Stimulated activated naive CD4-positive, alpha-beta T cell (primary cell): ENCODE measurements around the gene KRT32.
"Not testable (repeated sequence)": the region's sequence is repeated elsewhere in the genome, so short reads cannot be mapped to it uniquely, and the experiment has no call there.

Source experiments
- DNase-seq, 6 experiments: peaks; one replicate each; lab custom pipeline; 2025; lab: John Stamatoyannopoulos, UW

Gene KRT32

GRCh38 chr17:41428591-41429291 is 38.4 kb downstream of the KRT32 start:
- no peak for DNase-seq

DNA sequence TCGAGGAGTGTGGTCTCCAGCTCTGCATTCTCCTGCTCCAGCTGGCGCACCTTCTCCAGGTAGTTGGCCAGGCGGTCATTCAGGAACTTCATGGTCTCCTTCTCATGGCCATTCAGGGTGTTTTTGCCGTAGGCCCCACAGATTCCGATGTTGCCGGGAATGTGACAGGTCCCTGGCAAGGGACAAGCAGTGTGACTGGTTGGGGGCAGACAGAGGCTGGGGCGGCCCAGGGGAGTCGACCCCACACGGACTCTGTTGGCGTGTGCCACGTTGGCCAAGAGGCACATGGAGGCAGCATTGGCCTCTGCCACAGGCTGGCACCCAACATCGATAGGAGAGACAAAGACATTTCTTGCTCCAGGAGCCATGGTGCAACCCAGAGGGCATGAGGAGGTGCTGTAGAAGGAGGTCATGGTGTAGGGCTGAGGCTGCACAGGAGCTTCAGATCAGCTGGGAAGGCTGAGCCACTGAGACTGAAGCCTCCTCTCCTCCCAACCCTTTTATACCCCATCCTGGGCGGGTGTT is 43.0 kb downstream of the KRT32 start, which contains the start of gene KRT37:
Gene KRT37 (minus strand): TSS at position 475 of the 525 bp plus-strand sequence. CDS start 62 bp downstream, at position 413.
- DNase-seq, result no peak

DNA sequence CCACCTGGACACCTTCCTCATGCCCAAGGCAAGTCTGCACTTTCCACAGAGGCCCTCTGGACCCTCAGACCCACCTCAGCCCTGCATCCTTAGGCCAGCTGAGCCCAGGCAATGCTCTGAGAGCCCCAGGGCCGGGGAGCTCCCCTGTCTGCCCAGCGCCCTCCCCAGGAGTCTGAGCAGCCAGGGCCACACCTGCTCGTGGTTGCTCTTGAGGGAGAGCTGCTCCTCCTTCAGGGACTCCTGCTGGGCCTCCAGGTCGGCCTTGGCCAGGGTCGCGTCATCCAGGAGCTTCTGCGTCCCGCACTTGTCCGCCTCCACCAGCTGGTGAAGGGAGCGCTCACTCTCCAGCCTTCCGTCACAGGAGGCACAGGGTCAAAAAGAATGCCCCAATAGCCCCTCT is 44.6 kb downstream of the KRT32 start:
- DNase-seq, result not testable (repeated sequence)

DNA sequence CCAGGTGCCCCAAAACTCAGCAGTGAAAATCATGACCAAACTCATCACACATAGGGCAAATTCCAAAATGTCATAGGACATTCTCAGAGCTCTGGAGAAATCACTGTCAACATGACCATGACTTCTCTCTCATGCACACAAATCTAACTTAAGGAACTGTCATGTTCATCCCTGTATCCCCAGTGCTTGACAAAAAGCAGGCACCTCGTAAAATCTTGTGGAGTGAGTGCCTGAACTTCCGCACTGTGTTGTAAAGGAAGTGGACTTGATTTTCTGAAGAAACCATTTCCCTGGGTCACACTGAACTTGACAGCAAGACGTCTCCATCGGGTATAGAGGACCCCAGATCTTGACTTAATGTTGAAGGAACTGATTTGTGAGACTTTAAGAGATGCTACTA is 45.6 kb downstream of the KRT32 start:
- no peak for DNase-seq

DNA sequence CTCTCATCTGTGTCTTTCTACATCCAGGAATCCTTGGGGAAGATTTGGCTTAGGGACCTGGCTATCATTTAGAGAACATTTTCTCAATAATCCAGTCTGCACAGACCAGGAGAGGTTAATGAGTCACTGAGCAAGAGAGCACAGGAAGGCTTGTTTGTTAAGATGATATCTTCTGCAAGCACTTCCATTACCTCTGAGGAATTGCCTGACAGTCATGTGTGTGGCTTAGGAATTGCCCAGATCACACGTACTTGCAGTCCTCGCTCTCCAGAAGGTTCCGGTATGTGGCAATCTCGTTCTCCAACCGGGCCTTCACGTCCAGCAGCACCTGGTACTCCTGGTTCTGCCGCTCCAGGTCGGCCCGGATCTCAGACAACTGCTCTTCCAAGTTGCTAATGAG is 46.1 kb downstream of the KRT32 start:
- DNase-seq, result no peak

DNA sequence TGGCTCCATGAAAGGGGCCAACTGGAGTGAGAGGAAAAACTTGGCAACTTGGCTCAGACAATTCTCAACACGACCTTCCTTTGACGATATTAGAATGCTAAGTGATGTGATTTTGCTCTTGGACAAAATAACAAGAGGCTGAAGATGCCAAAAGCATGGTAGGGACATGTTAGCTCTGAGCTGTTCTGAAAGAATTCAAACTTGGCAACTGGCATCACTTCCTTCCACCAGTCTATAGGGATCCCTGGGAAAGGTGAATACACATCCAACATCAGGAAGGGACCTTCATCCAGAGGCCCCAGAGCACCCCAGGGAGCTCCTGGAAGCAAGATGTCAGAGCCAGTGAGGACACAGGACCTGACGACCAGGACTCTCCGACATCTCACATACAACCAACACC is 47.1 kb downstream of the KRT32 start:
- no peak for DNase-seq

GRCh38 chr17:41419716-41420115 is 47.5 kb downstream of the KRT32 start:
- DNase-seq, result no peak

- no peak for DNase-seq
These were observed 48.9 kb downstream of the KRT32 start for GRCh38 chr17:41418116-41418860.

GRCh38 chr17:41417576-41418015 is 49.6 kb downstream of the KRT32 start:
- DNase-seq, result no peak

- no peak for DNase-seq
These were observed 50.1 kb downstream of the KRT32 start for GRCh38 chr17:41417127-41417526.

GRCh38 chr17:41416479-41416878 is 50.7 kb downstream of the KRT32 start:
- DNase-seq, result no peak

DNA sequence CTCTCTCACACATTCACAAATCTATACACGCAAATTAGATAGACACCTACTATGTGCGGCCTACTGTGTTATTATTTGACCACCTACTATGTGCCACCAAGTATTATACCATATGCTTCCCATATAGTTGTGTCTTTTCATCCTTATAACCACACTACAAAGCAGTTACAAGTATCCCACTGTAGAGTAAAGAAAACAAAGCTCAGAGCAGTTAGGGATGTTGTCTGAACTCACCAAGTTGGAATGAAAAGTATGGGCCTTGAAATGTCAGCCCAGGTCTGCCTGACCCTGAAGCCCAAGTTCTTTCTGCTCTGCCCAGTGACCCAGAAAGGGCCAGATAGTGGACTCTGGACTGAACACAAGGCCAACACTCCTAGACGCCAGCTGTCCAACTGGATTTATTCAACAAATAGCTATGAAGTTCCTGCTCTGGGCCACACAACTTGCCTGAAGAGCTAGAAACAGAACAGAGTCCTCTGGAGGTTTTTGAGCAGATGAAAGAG is 51.3 kb downstream of the KRT32 start:
- no peak for DNase-seq

DNA sequence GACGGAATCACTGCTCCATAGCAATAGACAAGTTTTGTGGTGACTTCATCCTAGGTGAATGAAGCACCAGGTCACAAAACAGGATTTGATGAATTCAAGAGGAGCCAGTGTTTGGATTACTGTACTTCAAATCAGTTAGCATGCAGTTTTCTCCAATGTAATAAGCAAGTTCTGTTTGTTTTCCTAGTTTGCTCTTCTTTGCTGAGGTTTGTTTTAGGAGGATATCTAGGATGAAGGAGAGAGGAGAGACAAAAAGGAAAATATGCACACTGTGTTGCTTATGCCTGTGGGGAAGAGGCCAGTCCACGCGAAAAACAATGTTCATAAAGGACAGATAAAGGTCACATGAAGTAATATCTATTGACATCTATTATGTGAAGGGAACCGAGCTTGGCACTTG is 51.8 kb downstream of the KRT32 start:
- no peak for DNase-seq

GRCh38 chr17:41413982-41414381 is 53.2 kb downstream of the KRT32 start:
- DNase-seq, result no peak

DNA sequence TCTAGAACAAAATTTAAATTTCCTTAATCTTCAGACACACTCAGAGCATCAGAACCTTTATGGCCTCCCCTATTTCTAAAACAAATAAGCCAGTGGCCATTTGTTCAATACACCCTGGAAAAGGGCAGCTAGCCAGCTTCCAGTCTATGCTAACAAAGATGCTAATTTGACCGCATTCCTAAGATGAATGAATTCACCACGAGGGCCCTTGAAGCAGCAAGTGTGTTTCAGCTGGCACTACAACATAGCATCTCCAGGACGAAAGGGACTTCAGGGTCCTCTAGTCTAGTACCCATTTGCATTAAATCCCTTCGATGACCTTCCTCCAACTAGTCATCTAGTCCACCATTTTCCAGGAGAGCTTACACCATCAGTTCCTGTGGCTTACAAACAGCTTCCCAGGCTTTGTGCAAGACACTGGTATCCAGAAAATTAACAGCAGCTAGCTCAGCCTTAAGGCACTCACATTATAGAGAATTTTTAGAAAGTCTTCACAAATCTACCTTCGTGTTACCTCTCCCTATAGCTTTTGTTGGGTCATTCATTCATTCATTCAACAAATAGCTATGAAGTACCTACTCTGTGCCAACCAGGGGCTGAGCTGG is 53.7 kb downstream of the KRT32 start:
- no peak for DNase-seq

- no peak for DNase-seq
These were observed 55.9 kb downstream of the KRT32 start for GRCh38 chr17:41411072-41411840.
